Liver (tissue), 9 donors: Measurements from ENCODE around the gene GALK1. TPM values are rescaled to one million over a fixed set of nuclear protein-coding genes. Genes with fewer than 3 reads are reported as not detected.

Source experiments
- DNase-seq: peaks from one replicate; pipeline ENCODE4 v3.0.0-alpha.2; 2017; ENCODE audit warnings: low spot score
- H3K27ac ChIP-seq, 2 donors: one replicate each; pipeline ENCODE4 v1.7.0; 2013; ENCODE audit warnings: inconsistent platforms in 2 of 2, low read length in 2 of 2, control low read depth in 1 of 2, low read depth in 1 of 2, mild to moderate bottlenecking in 1 of 2
- H3K27me3 ChIP-seq, 4 donors: one replicate each; pipeline versions ENCODE4 v1.6.1 to v1.7.0; 2013; ENCODE audit warnings: low read length in 3 of 4, inconsistent platforms in 1 of 4, mild to moderate bottlenecking in 1 of 4, moderate library complexity in 1 of 4; ENCODE audit not compliant: control insufficient read depth in 4 of 4, insufficient read depth in 4 of 4
- H3K36me3 ChIP-seq, 4 donors: one replicate each; pipeline versions ENCODE4 v1.6.1 to v1.7.0; 2013; ENCODE audit warnings: low read length in 3 of 4, mild to moderate bottlenecking in 3 of 4, low read depth in 1 of 4, moderate library complexity in 1 of 4; ENCODE audit not compliant: control insufficient read depth in 4 of 4, insufficient read depth in 3 of 4
- H3K4me1 ChIP-seq, 4 donors: one replicate each; pipeline versions ENCODE4 v1.6.1 to v1.7.0; 2013; ENCODE audit warnings: low read length in 3 of 4, mild to moderate bottlenecking in 3 of 4, moderate library complexity in 1 of 4; ENCODE audit not compliant: control insufficient read depth in 4 of 4, insufficient read depth in 4 of 4
- H3K4me3 ChIP-seq, 3 donors: one replicate each; pipeline versions ENCODE4 v1.6.1 to v1.7.0; 2013; ENCODE audit warnings: low read length in 3 of 3, control low read depth in 1 of 3, low read depth in 1 of 3, mild to moderate bottlenecking in 1 of 3
- H3K9ac ChIP-seq, 2 donors: one replicate each; pipeline ENCODE4 v1.7.0; 2013; ENCODE audit warnings: low read length in 2 of 2, mild to moderate bottlenecking in 2 of 2, moderate library complexity in 2 of 2, control low read depth in 1 of 2, low read depth in 1 of 2
- H3K9me3 ChIP-seq, 4 donors: one replicate each; pipeline versions ENCODE4 v1.6.1 to v1.7.0; 2013; ENCODE audit warnings: low read length in 3 of 4; ENCODE audit not compliant: control insufficient read depth in 4 of 4
- EGR1 ChIP-seq, 2 donors: IDR thresholded peaks; 2 replicates each; pipeline ENCODE4 v1.6.1; 2016 to 2018; ENCODE audit warnings: antibody characterized with exemption in 2 of 2, low read depth in 2 of 2
- FOXA1 ChIP-seq: IDR thresholded peaks from 2 replicates; pipeline ENCODE4 v1.6.1; 2016; ENCODE audit warnings: antibody characterized with exemption
- FOXA2 ChIP-seq: IDR thresholded peaks from 2 replicates; pipeline ENCODE4 v1.6.1; 2016; ENCODE audit warnings: antibody characterized with exemption
- GABPA ChIP-seq, 2 donors: IDR thresholded peaks in 1 of 2; conservative IDR thresholded peaks in 1 of 2; 2 replicates each; pipeline ENCODE4 v1.6.1; 2016; ENCODE audit warnings: antibody characterized with exemption in 2 of 2, mild to moderate bottlenecking in 1 of 2, moderate library complexity in 1 of 2
- HNF4A ChIP-seq, 2 donors: conservative IDR thresholded peaks; 2 replicates each; pipeline ENCODE4 v1.6.1; 2016; ENCODE audit warnings: antibody characterized with exemption in 2 of 2, mild to moderate bottlenecking in 2 of 2
- HNF4G ChIP-seq: IDR thresholded peaks from 2 replicates; pipeline ENCODE4 v1.6.1; 2016; ENCODE audit warnings: antibody characterized with exemption
- JUND ChIP-seq, 2 donors: IDR thresholded peaks; 2 replicates each; pipeline ENCODE4 v1.6.1; 2016; ENCODE audit warnings: antibody characterized with exemption in 2 of 2
- NR2F2 ChIP-seq: IDR thresholded peaks from 2 replicates; pipeline ENCODE4 v1.6.1; 2016; ENCODE audit warnings: antibody characterized with exemption
- RAD21 ChIP-seq, 2 donors: IDR thresholded peaks; 2 replicates each; pipeline ENCODE4 v1.6.1; 2016; ENCODE audit warnings: antibody characterized with exemption in 2 of 2, mild to moderate bottlenecking in 2 of 2
- RXRA ChIP-seq, 2 donors: IDR thresholded peaks; 2 replicates each; pipeline ENCODE4 v1.6.1; 2017 to 2018; ENCODE audit warnings: antibody characterized with exemption in 2 of 2, mild to moderate bottlenecking in 1 of 2
- SP1 ChIP-seq: IDR thresholded peaks from 2 replicates; pipeline ENCODE4 v1.6.1; 2018; ENCODE audit warnings: antibody characterized with exemption, mild to moderate bottlenecking
- YY1 ChIP-seq: IDR thresholded peaks from 2 replicates; pipeline ENCODE4 v1.6.1; 2016; ENCODE audit warnings: antibody characterized with exemption, mild to moderate bottlenecking
- WGBS: extraction: QIAGEN DNeasy Blood & Tissue Kit; methylation state at CpG from one replicate; pipeline ENCODE4 v1.1.7; 2013; 5-methylcytosine and 5-hydroxymethylcytosine counted together
- polyA plus RNA-seq, 2 donors: library from polyadenylated mRNA; stranded (reverse) in 1 of 2; unstranded in 1 of 2; fragments of 200-250 nt in 1 of 2; fragments of >200 nt in 1 of 2; fragmentation: Nextera tagmentation in 1 of 2; extraction: Ambion mirVana in 1 of 2; gene quantifications; one replicate each; pipeline versions ENCODE4 v1.2.1 to v1.2.3, GENCODE V29; 2013 to 2015
- total RNA-seq, 2 donors: library from RNA; depleted of rRNA; stranded (reverse); fragments of >200 nt; gene quantifications; one replicate each; pipeline ENCODE4 v1.2.3, GENCODE V29; 2014
- TF ChIP-seq, protein P1 (sequence below): IDR thresholded peaks from 2 replicates; pipeline ENCODE4 v1.6.1; 2016; ENCODE audit warnings: antibody characterized with exemption
- TF ChIP-seq, protein P2 (sequence below): IDR thresholded peaks from 2 replicates; pipeline ENCODE4 v1.6.1; 2016; ENCODE audit warnings: antibody characterized with exemption
- TF ChIP-seq, protein P3 (sequence below): fragments of 150-350 bp; IDR thresholded peaks from 2 replicates; pipeline ENCODE4 v1.5.1; 2017; ENCODE audit warnings: improper control_type of control experiment, low read depth, low read length; ENCODE audit not compliant: missing input control
- TF ChIP-seq, protein P4 (sequence below): IDR thresholded peaks from 2 replicates; pipeline ENCODE4 v1.6.1; 2016; ENCODE audit warnings: antibody characterized with exemption
- TF ChIP-seq, protein P5 (sequence below): IDR thresholded peaks from 2 replicates; pipeline ENCODE4 v1.6.1; 2016; ENCODE audit warnings: antibody characterized with exemption, mild to moderate bottlenecking
- donor health status: healthy.
- donor health status: healthy.
- donor health status: healthy.
- donor health status: healthy.
- donor health status: healthy.

GALK1 gene
- total and polyA plus RNA-seq, 4 donors, result 59.0 to 230 (median 95.9) TPM

DNA sequence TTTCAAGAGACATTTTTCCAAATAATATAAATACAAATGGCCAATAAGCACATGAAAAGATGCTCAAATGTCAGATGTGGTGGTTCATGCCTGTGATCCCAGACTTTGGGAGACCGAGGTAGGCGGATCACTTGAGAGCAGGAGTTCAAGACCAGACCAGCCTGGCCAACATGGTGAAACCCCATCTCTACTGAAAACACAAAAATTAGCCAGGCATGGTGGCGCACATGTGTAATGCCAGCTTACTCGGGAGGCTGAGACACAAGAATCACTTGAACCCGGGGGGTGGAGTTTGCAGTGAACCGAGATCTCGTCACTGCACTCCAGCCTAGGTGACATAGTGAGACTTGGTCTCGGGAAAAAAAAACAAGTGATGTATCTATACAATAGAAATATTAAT lies 2.9 kb upstream of the GALK1 start:
- Histone ChIP-seq H3K27ac (no peak overlapping the region), H3K4me3 (no peak overlapping the region), H3K9me3 (no peaks in the 10 kb centered on the region), H3K27me3 (no peaks in the 10 kb centered on the region), H3K9ac (no peak overlapping the region), H3K36me3 (no peaks in the 10 kb centered on the region), H3K4me1 (peaks cover 10 to 55% (median 40%) of the 10 kb centered on the region in 4 donors)
- WGBS, result 96% methylated on average over 8 of the region's 8 CpGs
- DNase-seq, result no peak
- TF ChIP-seq EGR1 (IDR thresholded peaks at IDR 0.05; ENCODE audit: low read depth in 2 of 2) (no peak), FOXA1 (no peak), HNF4A (conservative IDR thresholded peaks at IDR 0.05) (no peak), JUND (IDR thresholded peaks at IDR 0.05) (no peak), NR2F2 (no peak), YY1 (no peak), HNF4G (no peak), SP1 (no peak), RAD21 (IDR thresholded peaks at IDR 0.05) (no peak), FOXA2 (no peak)
- TF ChIP-seq, protein P1, sequence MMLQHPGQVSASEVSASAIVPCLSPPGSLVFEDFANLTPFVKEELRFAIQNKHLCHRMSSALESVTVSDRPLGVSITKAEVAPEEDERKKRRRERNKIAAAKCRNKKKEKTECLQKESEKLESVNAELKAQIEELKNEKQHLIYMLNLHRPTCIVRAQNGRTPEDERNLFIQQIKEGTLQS, result no peak
- TF ChIP-seq, protein P2, sequence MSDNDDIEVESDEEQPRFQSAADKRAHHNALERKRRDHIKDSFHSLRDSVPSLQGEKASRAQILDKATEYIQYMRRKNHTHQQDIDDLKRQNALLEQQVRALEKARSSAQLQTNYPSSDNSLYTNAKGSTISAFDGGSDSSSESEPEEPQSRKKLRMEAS, result no peak
- TF ChIP-seq, protein P3, sequence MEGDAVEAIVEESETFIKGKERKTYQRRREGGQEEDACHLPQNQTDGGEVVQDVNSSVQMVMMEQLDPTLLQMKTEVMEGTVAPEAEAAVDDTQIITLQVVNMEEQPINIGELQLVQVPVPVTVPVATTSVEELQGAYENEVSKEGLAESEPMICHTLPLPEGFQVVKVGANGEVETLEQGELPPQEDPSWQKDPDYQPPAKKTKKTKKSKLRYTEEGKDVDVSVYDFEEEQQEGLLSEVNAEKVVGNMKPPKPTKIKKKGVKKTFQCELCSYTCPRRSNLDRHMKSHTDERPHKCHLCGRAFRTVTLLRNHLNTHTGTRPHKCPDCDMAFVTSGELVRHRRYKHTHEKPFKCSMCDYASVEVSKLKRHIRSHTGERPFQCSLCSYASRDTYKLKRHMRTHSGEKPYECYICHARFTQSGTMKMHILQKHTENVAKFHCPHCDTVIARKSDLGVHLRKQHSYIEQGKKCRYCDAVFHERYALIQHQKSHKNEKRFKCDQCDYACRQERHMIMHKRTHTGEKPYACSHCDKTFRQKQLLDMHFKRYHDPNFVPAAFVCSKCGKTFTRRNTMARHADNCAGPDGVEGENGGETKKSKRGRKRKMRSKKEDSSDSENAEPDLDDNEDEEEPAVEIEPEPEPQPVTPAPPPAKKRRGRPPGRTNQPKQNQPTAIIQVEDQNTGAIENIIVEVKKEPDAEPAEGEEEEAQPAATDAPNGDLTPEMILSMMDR, result no peak
- TF ChIP-seq, protein P4, sequence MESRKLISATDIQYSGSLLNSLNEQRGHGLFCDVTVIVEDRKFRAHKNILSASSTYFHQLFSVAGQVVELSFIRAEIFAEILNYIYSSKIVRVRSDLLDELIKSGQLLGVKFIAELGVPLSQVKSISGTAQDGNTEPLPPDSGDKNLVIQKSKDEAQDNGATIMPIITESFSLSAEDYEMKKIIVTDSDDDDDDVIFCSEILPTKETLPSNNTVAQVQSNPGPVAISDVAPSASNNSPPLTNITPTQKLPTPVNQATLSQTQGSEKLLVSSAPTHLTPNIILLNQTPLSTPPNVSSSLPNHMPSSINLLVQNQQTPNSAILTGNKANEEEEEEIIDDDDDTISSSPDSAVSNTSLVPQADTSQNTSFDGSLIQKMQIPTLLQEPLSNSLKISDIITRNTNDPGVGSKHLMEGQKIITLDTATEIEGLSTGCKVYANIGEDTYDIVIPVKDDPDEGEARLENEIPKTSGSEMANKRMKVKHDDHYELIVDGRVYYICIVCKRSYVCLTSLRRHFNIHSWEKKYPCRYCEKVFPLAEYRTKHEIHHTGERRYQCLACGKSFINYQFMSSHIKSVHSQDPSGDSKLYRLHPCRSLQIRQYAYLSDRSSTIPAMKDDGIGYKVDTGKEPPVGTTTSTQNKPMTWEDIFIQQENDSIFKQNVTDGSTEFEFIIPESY, result no peak

DNA sequence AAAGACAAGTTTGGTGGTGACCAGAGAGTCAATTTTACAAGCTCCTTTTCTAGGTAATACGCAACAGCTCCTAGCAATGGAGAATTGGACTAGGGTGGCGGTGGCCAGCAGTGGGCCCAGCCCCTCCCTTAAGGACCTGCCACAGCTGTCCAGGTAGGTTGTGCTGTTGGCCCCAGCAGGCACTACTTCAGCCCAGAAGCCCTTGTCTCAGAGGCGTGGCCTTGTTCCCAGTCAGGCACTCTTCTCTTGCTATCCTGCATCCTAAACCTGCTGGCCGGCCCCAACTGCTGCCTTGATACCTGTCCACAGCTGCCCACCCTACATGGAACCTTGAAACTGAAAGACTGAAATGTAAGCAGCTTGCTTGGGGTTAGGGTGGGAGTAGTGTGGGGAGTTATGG lies 989 bp upstream of the GALK1 start:
- TF ChIP-seq JUND (IDR thresholded peaks at IDR 0.05) (no peak), SP1 (no peak), FOXA2 (no peak), HNF4G (no peak), FOXA1 (no peak), HNF4A (conservative IDR thresholded peaks at IDR 0.05) (no peak), NR2F2 (no peak), EGR1 (IDR thresholded peaks at IDR 0.05; ENCODE audit: low read depth in 2 of 2) (no peak), YY1 (no peak), RAD21 (IDR thresholded peaks at IDR 0.05) (no peak), RXRA (IDR thresholded peaks at IDR 0.05) (no peak), GABPA (IDR thresholded peaks at IDR 0.05 in 1 of 2, conservative IDR thresholded peaks at IDR 0.05 in 1 of 2) (no peak)
- TF ChIP-seq, protein P2, result no peak
- TF ChIP-seq, protein P3, result no peak
- TF ChIP-seq, protein P4, result no peak
- TF ChIP-seq, protein P5, sequence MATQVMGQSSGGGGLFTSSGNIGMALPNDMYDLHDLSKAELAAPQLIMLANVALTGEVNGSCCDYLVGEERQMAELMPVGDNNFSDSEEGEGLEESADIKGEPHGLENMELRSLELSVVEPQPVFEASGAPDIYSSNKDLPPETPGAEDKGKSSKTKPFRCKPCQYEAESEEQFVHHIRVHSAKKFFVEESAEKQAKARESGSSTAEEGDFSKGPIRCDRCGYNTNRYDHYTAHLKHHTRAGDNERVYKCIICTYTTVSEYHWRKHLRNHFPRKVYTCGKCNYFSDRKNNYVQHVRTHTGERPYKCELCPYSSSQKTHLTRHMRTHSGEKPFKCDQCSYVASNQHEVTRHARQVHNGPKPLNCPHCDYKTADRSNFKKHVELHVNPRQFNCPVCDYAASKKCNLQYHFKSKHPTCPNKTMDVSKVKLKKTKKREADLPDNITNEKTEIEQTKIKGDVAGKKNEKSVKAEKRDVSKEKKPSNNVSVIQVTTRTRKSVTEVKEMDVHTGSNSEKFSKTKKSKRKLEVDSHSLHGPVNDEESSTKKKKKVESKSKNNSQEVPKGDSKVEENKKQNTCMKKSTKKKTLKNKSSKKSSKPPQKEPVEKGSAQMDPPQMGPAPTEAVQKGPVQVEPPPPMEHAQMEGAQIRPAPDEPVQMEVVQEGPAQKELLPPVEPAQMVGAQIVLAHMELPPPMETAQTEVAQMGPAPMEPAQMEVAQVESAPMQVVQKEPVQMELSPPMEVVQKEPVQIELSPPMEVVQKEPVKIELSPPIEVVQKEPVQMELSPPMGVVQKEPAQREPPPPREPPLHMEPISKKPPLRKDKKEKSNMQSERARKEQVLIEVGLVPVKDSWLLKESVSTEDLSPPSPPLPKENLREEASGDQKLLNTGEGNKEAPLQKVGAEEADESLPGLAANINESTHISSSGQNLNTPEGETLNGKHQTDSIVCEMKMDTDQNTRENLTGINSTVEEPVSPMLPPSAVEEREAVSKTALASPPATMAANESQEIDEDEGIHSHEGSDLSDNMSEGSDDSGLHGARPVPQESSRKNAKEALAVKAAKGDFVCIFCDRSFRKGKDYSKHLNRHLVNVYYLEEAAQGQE, result no peak
- Histone ChIP-seq H3K36me3 (peaks cover 0 to 2% (median 0%) of the 10 kb centered on the region in 4 donors), H3K4me3 (no peak overlapping the region), H3K27ac (peak overlapping the region in 1 of 2 donors; percentile 95), H3K9ac (no peak overlapping the region), H3K27me3 (no peaks in the 10 kb centered on the region), H3K4me1 (peaks cover 10 to 37% (median 31%) of the 10 kb centered on the region in 4 donors), H3K9me3 (no peaks in the 10 kb centered on the region)
- DNase-seq, result no peak
- 95% methylated on average over 4 of the region's 4 CpGs for WGBS
